SU-DHL-6 (cell line): ENCODE results near the gene PRLR.

Experiments used
- H2AFZ ChIP-seq: fragments of 200-600 bp; sonication (generic); 2 replicates; pipeline ENCODE4 v1.6.1; 2014; ENCODE audit warnings: low read depth, mild to moderate bottlenecking, moderate library complexity, mixed read lengths, antibody characterized with exemption, low read length; ENCODE audit not compliant: severe bottlenecking
- H3F3A ChIP-seq: fragments of 200-600 bp; shearing (Covaris generic); 2 replicates; pipeline ENCODE4 v1.6.0; 2016; ENCODE audit warnings: antibody characterized with exemption, mild to moderate bottlenecking; ENCODE audit not compliant: insufficient read depth
- H3K27ac ChIP-seq: fragments of 200-600 bp; sonication (generic); 2 replicates; pipeline ENCODE4 v1.5.1; 2016; ENCODE audit warnings: low read depth, mild to moderate bottlenecking, low read length, moderate library complexity, mixed read lengths
- H3K27me3 ChIP-seq: fragments of 200-600 bp; sonication (generic), shearing (Covaris generic); 2 replicates; pipeline ENCODE4 v1.6.0; 2014; ENCODE audit warnings: mild to moderate bottlenecking, low read length
- H3K36me3 ChIP-seq: fragments of 200-600 bp; sonication (generic); 2 replicates; pipeline ENCODE4 v1.6.1; 2014; ENCODE audit warnings: mild to moderate bottlenecking, low read length, mixed read lengths
- H3K4me2 ChIP-seq: fragments of 300-600, 200-600 bp; shearing (Covaris generic), sonication (generic); 2 replicates; pipeline ENCODE4 v1.6.0; 2014; ENCODE audit warnings: low read length, low read depth, mild to moderate bottlenecking; ENCODE audit not compliant: poor library complexity, severe bottlenecking
- H3K4me3 ChIP-seq: fragments of 200-600 bp; sonication (generic); 2 replicates; pipeline ENCODE4 v1.5.1; 2014; ENCODE audit warnings: antibody characterized with exemption, low read length, mild to moderate bottlenecking, mixed read lengths; ENCODE audit not compliant: insufficient read depth, poor library complexity, severe bottlenecking
- H3K79me2 ChIP-seq: fragments of 200-600 bp; sonication (generic); 2 replicates; pipeline ENCODE4 v1.6.1; 2014; ENCODE audit warnings: mild to moderate bottlenecking, low read length, moderate library complexity; ENCODE audit not compliant: insufficient read depth
- H3K9ac ChIP-seq: fragments of 200-600 bp; sonication (generic); 2 replicates; pipeline ENCODE4 v1.7.0; 2014; ENCODE audit warnings: mild to moderate bottlenecking, low read length
- H3K9me2 ChIP-seq: fragments of 200-600 bp; sonication (generic); replicated peaks from 2 replicates; pipeline ENCODE4 v1.6.1; 2014; ENCODE audit warnings: low read length; ENCODE audit not compliant: insufficient read depth
- H3K9me3 ChIP-seq: fragments of 200-600 bp; sonication (generic); 2 replicates; pipeline ENCODE4 v1.6.1; 2014; ENCODE audit warnings: low read length, mixed read lengths; ENCODE audit not compliant: insufficient read depth
- H4K20me1 ChIP-seq: fragments of 200-600 bp; sonication (generic); 2 replicates; pipeline ENCODE4 v1.6.1; 2014; ENCODE audit warnings: low read depth, mild to moderate bottlenecking, antibody characterized with exemption, low read length, moderate library complexity, mixed read lengths
- CTCF ChIP-seq: fragments of 200-600 bp; sonication (generic); IDR thresholded peaks from one replicate; pipeline ENCODE4 v1.5.1; 2017; ENCODE audit warnings: antibody characterized with exemption, mild to moderate bottlenecking, low read length, moderate library complexity; ENCODE audit not compliant: insufficient read depth, poor library complexity, severe bottlenecking
- EZH2phosphoT487 ChIP-seq: fragments of 200-600 bp; sonication (generic), shearing (Covaris generic); conservative IDR thresholded peaks from 2 replicates; pipeline ENCODE4 v1.6.1; 2018; ENCODE audit warnings: mild to moderate bottlenecking, antibody characterized with exemption, low read length, moderate library complexity, mixed read lengths

The PRLR gene

GRCh38 chr5:35229076-35230037 is 930 bp downstream of the PRLR start:
- no peaks in the 10 kb centered on the region for H3K27me3 ChIP-seq
- no peaks in the 10 kb centered on the region for H3K36me3 ChIP-seq
- no peak overlapping the region for H2AFZ ChIP-seq
- H3K4me2 ChIP-seq, result no peak overlapping the region
- no peak overlapping the region for H3K27ac ChIP-seq
- H4K20me1 ChIP-seq, result no peaks in the 10 kb centered on the region
- no peaks in the 10 kb centered on the region for H3K9me3 ChIP-seq
- H3F3A ChIP-seq, result no peaks in the 10 kb centered on the region
- H3K4me3 ChIP-seq, result no peak overlapping the region
- no peak overlapping the region for H3K9ac ChIP-seq
- no peak for TF ChIP-seq CTCF
- no peak for TF ChIP-seq EZH2phosphoT487
- H3K9me2 ChIP-seq, result no peaks in the 10 kb centered on the region; the same call in 1 of the 2 replicates
- H3K79me2 ChIP-seq, result no peaks in the 10 kb centered on the region

- Histone ChIP-seq H3K4me3 (no peak overlapping the region), H3K4me2 (no peak overlapping the region), H3K9me2 (no peaks in the 10 kb centered on the region; the same call in 1 of the 2 replicates), H3K9ac (no peak overlapping the region), H3K79me2 (no peaks in the 10 kb centered on the region), H2AFZ (no peak overlapping the region), H4K20me1 (no peaks in the 10 kb centered on the region), H3F3A (no peaks in the 10 kb centered on the region), H3K9me3 (no peaks in the 10 kb centered on the region), H3K36me3 (no peaks in the 10 kb centered on the region), H3K27ac (no peak overlapping the region), H3K27me3 (no peaks in the 10 kb centered on the region)
- TF ChIP-seq CTCF (no peak), EZH2phosphoT487 (no peak)
These were observed 2.0 kb downstream of the PRLR start for GRCh38 chr5:35228310-35228709.

- Histone ChIP-seq H3K9me3 (no peaks in the 10 kb centered on the region), H3K27me3 (no peaks in the 10 kb centered on the region), H4K20me1 (no peaks in the 10 kb centered on the region), H3K9ac (no peak overlapping the region), H3K9me2 (no peaks in the 10 kb centered on the region), H3K4me3 (no peak overlapping the region), H3K79me2 (no peaks in the 10 kb centered on the region), H3F3A (no peaks in the 10 kb centered on the region), H2AFZ (no peak overlapping the region), H3K27ac (no peak overlapping the region), H3K36me3 (no peaks in the 10 kb centered on the region), H3K4me2 (no peak overlapping the region)
- TF ChIP-seq EZH2phosphoT487, result no peak
- TF ChIP-seq CTCF, result no peak
These were observed 2.6 kb downstream of the PRLR start for GRCh38 chr5:35227720-35228119.
